DOHH2 (cell line): ENCODE results near the gene VSTM2L.

Experiments used
- EZH2phosphoT487 ChIP-seq: fragments of 200-600 bp; sonication (generic); IDR thresholded peaks from 2 replicates; pipeline ENCODE4 v1.6.1; 2017; ENCODE audit warnings: borderline replicate concordance, mild to moderate bottlenecking, antibody characterized with exemption, low read length, moderate library complexity, mixed read lengths
- TF ChIP-seq, protein P1 (sequence below): fragments of 200-600 bp; sonication (generic); IDR thresholded peaks from one replicate; pipeline ENCODE4 v1.5.1; 2014; ENCODE audit warnings: antibody characterized with exemption, mild to moderate bottlenecking, low read depth, low read length; ENCODE audit not compliant: poor library complexity, severe bottlenecking

DNA sequence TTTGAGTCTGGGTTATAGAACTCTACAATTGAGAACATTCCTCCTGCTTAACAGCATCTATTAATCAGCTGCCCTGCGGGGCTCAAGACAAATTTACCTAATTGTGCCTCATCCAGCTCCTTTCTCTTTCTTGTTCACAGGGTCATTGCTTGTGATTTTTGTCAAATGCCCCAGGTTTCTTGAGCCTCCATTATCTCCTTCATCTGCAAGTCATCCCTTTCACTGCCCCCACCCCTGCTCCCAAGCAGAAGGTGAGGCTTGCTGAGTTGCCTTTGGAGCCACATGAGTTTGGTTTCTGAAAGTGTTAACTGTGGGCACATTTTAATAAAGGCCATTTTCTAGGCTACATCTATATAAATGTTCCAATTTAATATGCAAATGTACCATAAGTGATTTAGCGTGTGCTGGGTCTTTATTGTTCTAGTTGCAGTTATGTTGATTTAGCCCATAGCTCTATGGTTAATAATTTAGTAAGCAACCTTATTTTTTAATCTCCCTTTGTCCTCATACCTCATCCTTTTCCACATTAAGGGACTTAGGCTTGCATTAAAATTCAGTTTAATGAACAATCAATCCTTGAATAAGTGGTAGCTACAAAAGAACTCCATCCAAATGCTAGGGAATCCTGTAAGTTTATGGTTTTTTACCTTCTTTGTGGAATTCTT is 56.1 kb downstream of the VSTM2L start:
- TF ChIP-seq, protein P1, sequence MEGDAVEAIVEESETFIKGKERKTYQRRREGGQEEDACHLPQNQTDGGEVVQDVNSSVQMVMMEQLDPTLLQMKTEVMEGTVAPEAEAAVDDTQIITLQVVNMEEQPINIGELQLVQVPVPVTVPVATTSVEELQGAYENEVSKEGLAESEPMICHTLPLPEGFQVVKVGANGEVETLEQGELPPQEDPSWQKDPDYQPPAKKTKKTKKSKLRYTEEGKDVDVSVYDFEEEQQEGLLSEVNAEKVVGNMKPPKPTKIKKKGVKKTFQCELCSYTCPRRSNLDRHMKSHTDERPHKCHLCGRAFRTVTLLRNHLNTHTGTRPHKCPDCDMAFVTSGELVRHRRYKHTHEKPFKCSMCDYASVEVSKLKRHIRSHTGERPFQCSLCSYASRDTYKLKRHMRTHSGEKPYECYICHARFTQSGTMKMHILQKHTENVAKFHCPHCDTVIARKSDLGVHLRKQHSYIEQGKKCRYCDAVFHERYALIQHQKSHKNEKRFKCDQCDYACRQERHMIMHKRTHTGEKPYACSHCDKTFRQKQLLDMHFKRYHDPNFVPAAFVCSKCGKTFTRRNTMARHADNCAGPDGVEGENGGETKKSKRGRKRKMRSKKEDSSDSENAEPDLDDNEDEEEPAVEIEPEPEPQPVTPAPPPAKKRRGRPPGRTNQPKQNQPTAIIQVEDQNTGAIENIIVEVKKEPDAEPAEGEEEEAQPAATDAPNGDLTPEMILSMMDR, result no peak
- TF ChIP-seq EZH2phosphoT487, result no peak
